Thyroid gland (tissue), 4 donors: ENCODE data around the gene NPM1. TPM values are rescaled to one million over a fixed set of nuclear protein-coding genes. Genes with fewer than 3 reads are reported as not detected.

ENCODE experiments used
- DNase-seq, 2 donors: peaks; one replicate each; pipeline ENCODE4 v3.0.0-alpha.2; 2019
- H3K27ac ChIP-seq, 3 donors: fragments of 200-600 bp; sonication (generic); 1 replicate in 2 of 3; 2 replicates in 1 of 3; pipeline ENCODE4 v1.5.1; 2016 to 2019; ENCODE audit warnings: mild to moderate bottlenecking in 1 of 3, moderate library complexity in 1 of 3
- H3K27me3 ChIP-seq: fragments of 200-600 bp; sonication (generic); one replicate; pipeline ENCODE4 v1.5.1; 2019
- H3K36me3 ChIP-seq, 2 donors: fragments of 200-600 bp; sonication (generic); one replicate each; pipeline ENCODE4 v1.5.1; 2016 to 2019
- H3K4me1 ChIP-seq, 2 donors: fragments of 200-600 bp; sonication (generic); one replicate each; pipeline ENCODE4 v1.5.1; 2017 to 2019
- H3K4me3 ChIP-seq, 3 donors: fragments of 200-600 bp; sonication (generic); replicated peaks in 1 of 3; 1 replicate in 2 of 3; 2 replicates in 1 of 3; pipeline ENCODE4 v1.5.1; 2016; ENCODE audit warnings: mild to moderate bottlenecking in 1 of 3
- H3K9me3 ChIP-seq: fragments of 200-600 bp; sonication (generic); one replicate; pipeline ENCODE4 v1.5.1; 2017
- CTCF ChIP-seq, 6 experiments: fragments of 200-600 bp in 3 of 6; fragments of 450-650 bp in 3 of 6; sonication (generic) in 3 of 6; IDR thresholded peaks; one replicate each; pipeline ENCODE4 v1.5.1; 2016 to 2019; ENCODE audit warnings: antibody characterized with exemption in 6 of 6, mild to moderate bottlenecking in 2 of 6, inconsistent platforms in 1 of 6, moderate library complexity in 1 of 6
- POLR2A ChIP-seq, 2 donors: fragments of 450-650 bp; IDR thresholded peaks; one replicate each; pipeline ENCODE4 v1.6.1; 2017; ENCODE audit warnings: antibody characterized with exemption in 2 of 2, mild to moderate bottlenecking in 2 of 2, moderate library complexity in 1 of 2
- WGBS, 2 donors: methylation state at CpG; one replicate each; pipeline ENCODE4 v1.1.5; 2017; 5-methylcytosine and 5-hydroxymethylcytosine counted together
- intact Hi-C: fragments of 100-400 bp; cut with DNase I; formaldehyde crosslinking; loops from one replicate; pipeline ENCODE4 v1.15.1; 2023
- total RNA-seq, 4 donors: library from RNA; depleted of rRNA; stranded (reverse); fragments of >200 nt; gene quantifications; one replicate each; pipeline ENCODE4 v1.2.3, GENCODE V29; 2016

The NPM1 gene
- total RNA-seq, 4 donors from 2014 or later = 455 to 777 (median 561) TPM

GRCh38 chr5:171386006-171386671, 1.5 kb upstream of the NPM1 start:
- no peaks in the 10 kb centered on the region for H3K9me3 ChIP-seq
- H3K4me3 ChIP-seq = no peak overlapping the region
- H3K4me1 ChIP-seq = peaks cover 15 to 26% of the 10 kb centered on the region in 2 donors
- H3K27me3 ChIP-seq = no peaks in the 10 kb centered on the region
- DNase-seq = no peak
- intact Hi-C loops = no loop called here
- no peaks in the 10 kb centered on the region for H3K36me3 ChIP-seq
- WGBS, 2 donors = 95 to 96% methylated on average over 25 of the region's 25 CpGs
- TF ChIP-seq POLR2A (IDR thresholded peaks at IDR 0.05) = no peak
- no peak for TF ChIP-seq CTCF (IDR thresholded peaks at IDR 0.05)
- H3K27ac ChIP-seq = no peak overlapping the region

- TF ChIP-seq POLR2A (IDR thresholded peaks at IDR 0.05) (no peak), CTCF (IDR thresholded peaks at IDR 0.05) (no peak)
- peak in 1 of 2 donors; percentile 12 for DNase-seq
- WGBS, 2 donors = 10% methylated on average over 20 of the region's 20 CpGs
- H3K4me3 ChIP-seq = peak overlapping the region; percentile 13 to 68 (median 52)
- H3K27me3 ChIP-seq = no peaks in the 10 kb centered on the region
- intact Hi-C loops = no loop called here
- H3K4me1 ChIP-seq = peaks cover 15 to 26% of the 10 kb centered on the region in 2 donors
- no peaks in the 10 kb centered on the region for H3K9me3 ChIP-seq
- peak overlapping the region; percentile 64 to 85 (median 82) for H3K27ac ChIP-seq
- peaks cover 2 to 4% of the 10 kb centered on the region in 2 donors for H3K36me3 ChIP-seq
These were observed 746 bp upstream of the NPM1 start for GRCh38 chr5:171386861-171387344.

GRCh38 chr5:171387970-171388815, 544 bp downstream of the NPM1 start:
- WGBS, 2 donors = 0 to 1% methylated on average over 24 to 33 of the region's 56 CpGs
- intact Hi-C loops = no loop called here
- H3K27me3 ChIP-seq = no peaks in the 10 kb centered on the region
- TF ChIP-seq POLR2A (IDR thresholded peaks at IDR 0.05) (no peak), CTCF (IDR thresholded peaks at IDR 0.05) (no peak)
- H3K27ac ChIP-seq = peak overlapping the region; percentile 82 to 85 (median 85)
- peak; percentile 69 to 71 for DNase-seq
- peak overlapping the region; percentile 68 to 82 (median 76) for H3K4me3 ChIP-seq
- H3K36me3 ChIP-seq = peaks cover 8 to 15% of the 10 kb centered on the region in 2 donors
- H3K4me1 ChIP-seq = peaks cover 15 to 26% of the 10 kb centered on the region in 2 donors
- no peaks in the 10 kb centered on the region for H3K9me3 ChIP-seq

- WGBS, 2 donors = 3 to 5% methylated on average over 14 of the region's 14 CpGs
- Histone ChIP-seq H3K27ac (peak overlapping the region in 1 of 3 donors; percentile 82), H3K4me3 (peak overlapping the region; percentile 68 to 82 (median 76)), H3K36me3 (peaks cover 12 to 19% of the 10 kb centered on the region in 2 donors), H3K27me3 (no peaks in the 10 kb centered on the region), H3K4me1 (peaks cover 15 to 26% of the 10 kb centered on the region in 2 donors), H3K9me3 (no peaks in the 10 kb centered on the region)
- no peak for DNase-seq
- no peak for TF ChIP-seq CTCF (IDR thresholded peaks at IDR 0.05)
- no peak for TF ChIP-seq POLR2A (IDR thresholded peaks at IDR 0.05)
- intact Hi-C loops = no loop called here
These were observed 1.1 kb downstream of the NPM1 start for GRCh38 chr5:171388816-171389168.
